ENCODE measurements around the gene PPP2R5E. TPM values are rescaled to one million over a fixed set of nuclear protein-coding genes. Genes with fewer than 3 reads are reported as not detected.

The PPP2R5E gene
- total and polyA plus RNA-seq, 2 of the 8 experiments (the other 6 are each of a cell fraction or from before 2014, with no cell fraction given), result 6.8 to 64.6 TPM

- Histone ChIP-seq H4K5ac (ENCODE audit: insufficient read length, low read depth, low read length) (no peak overlapping the region), H3K79me1 (ENCODE audit: low read depth, low read length) (no peaks in the 10 kb centered on the region), H3K27me3 (replicated peaks in 1 of 4; ENCODE audit: control insufficient read depth in 3 of 4, extremely low read depth in 1 of 4, insufficient read depth in 3 of 4, low read length in 3 of 4) (no peaks in the 10 kb centered on the region), H4K20me1 (replicated peaks in 1 of 2; ENCODE audit: control insufficient read depth in 1 of 2, insufficient read depth in 2 of 2, low read length in 2 of 2) (no peaks in the 10 kb centered on the region), H3K56ac (replicated peaks; ENCODE audit: insufficient read length, low read depth, low read length) (no peak overlapping the region), H2BK120ac (replicated peaks; ENCODE audit: low read depth, low read length) (no peak overlapping the region), H3K18ac (ENCODE audit: extremely low read depth, low read length) (no peak overlapping the region), H3K23ac (ENCODE audit: insufficient read length) (no peak overlapping the region), H3K36me3 (ENCODE audit: control insufficient read depth in 2 of 4, insufficient read depth in 4 of 4, low read length in 3 of 4) (no peaks in the 10 kb centered on the region; a peak in 1 of 8 replicates), H2BK5ac (ENCODE audit: low read depth, low read length) (no peak overlapping the region), H2AFZ (ENCODE audit: low read length) (no peak overlapping the region), H3K4ac (replicated peaks; ENCODE audit: insufficient read length, low read depth, low read length) (no peak overlapping the region), H3K9me3 (ENCODE audit: insufficient read depth in 2 of 2, low read depth in 1 of 2, low read length in 1 of 2) (no peaks in the 10 kb centered on the region), H2AK5ac (ENCODE audit: low read depth, low read length) (no peak overlapping the region), H3K27ac (ENCODE audit: low read depth, low read length) (no peak overlapping the region), H4K91ac (replicated peaks; ENCODE audit: insufficient read length, low read length) (no peak overlapping the region), H3K4me1 (replicated peaks in 1 of 4; ENCODE audit: control insufficient read depth in 3 of 4, insufficient read depth in 4 of 4, low read length in 3 of 4) (no peaks in the 10 kb centered on the region), H2BK15ac (ENCODE audit: low read length) (no peak overlapping the region), H2BK20ac (ENCODE audit: low read length) (no peak overlapping the region), H4K8ac (ENCODE audit: extremely low read depth, insufficient read depth, low read length) (no peak overlapping the region), H3K79me2 (ENCODE audit: control insufficient read depth in 1 of 2, insufficient read depth in 2 of 2, low read length in 2 of 2) (peaks cover 0 to 51% of the 10 kb centered on the region in 2 experiments; a peak in 2 of 4 replicates), H2BK12ac (ENCODE audit: low read depth, low read length) (no peak overlapping the region), H3K23me2 (ENCODE audit: low read depth, low read length) (no peaks in the 10 kb centered on the region), H3K4me3 (ENCODE audit: extremely low read depth in 1 of 4, insufficient read depth in 2 of 4, low read depth in 3 of 4, low read length in 4 of 4) (no peak overlapping the region), H3K14ac (ENCODE audit: insufficient read length) (no peak overlapping the region), H3K9ac (replicated peaks in 1 of 4; ENCODE audit: extremely low read depth in 1 of 4, low read depth in 3 of 4, low read length in 3 of 4) (no peak overlapping the region), H3K4me2 (ENCODE audit: insufficient read depth in 1 of 2, low read depth in 2 of 2, low read length in 2 of 2) (no peak overlapping the region)
- CTCF ChIA-PET (ENCODE audit: partially characterized antibody), result interaction anchor here (0.6 kb wide), 4 partner anchors 41 to 1473 kb away, joined by 3 to 4 read pairs (median 3); no protein-coding TSS in a partner anchor
- FAIRE-seq (no peak), DNase-seq (ENCODE audit: low read depth in 1 of 2, low spot score in 2 of 2) (no peak)
- TF ChIP-seq SRF (IDR thresholded peaks at IDR 0.05; ENCODE audit: low read depth, low read length) (no peak), CTCF (IDR thresholded peaks at IDR 0.05; ENCODE audit: control extremely low read depth in 1 of 3, insufficient read depth in 1 of 3, low read depth in 1 of 3, low read length in 3 of 3) (no peak), CTBP2 (IDR thresholded peaks at IDR 0.05; ENCODE audit: borderline replicate concordance, insufficient read depth, insufficient read length, low read length) (no peak), RAD21 (IDR thresholded peaks at IDR 0.05 in 1 of 2, conservative IDR thresholded peaks at IDR 0.05 in 1 of 2; ENCODE audit: low read depth in 2 of 2, low read length in 2 of 2) (no peak), FOSL1 (IDR thresholded peaks at IDR 0.05; ENCODE audit: insufficient read depth, low read depth, low read length) (no peak)
- 96% methylated on average over 6 of the region's 6 CpGs; no CpG with 5 or more reads in 1 of the 2 experiments for WGBS, 2 experiments (ENCODE audit: extremely low coverage in 1 of 2, insufficient coverage in 1 of 2, insufficient read length in 1 of 2, insufficient replicate concordance in 2 of 2, low coverage in 1 of 2, low lambda C conversion rate in 2 of 2, missing lambda C conversion rate in 1 of 2)
- POLR2A ChIA-PET (ENCODE audit: partially characterized antibody), result interaction anchor here (0.7 to 1.5 kb wide), 2 partner anchors 117 to 246 kb away, joined by 3 to 4 read pairs; partner anchors contain the start of gene PPP2R5E
Measured at GRCh38 chr14:63426838-63427352, 116.3 kb downstream of the PPP2R5E start.

Measured in H1 (cell line).